ENCODE data around the gene TXNRD1. TPM values are rescaled to one million over a fixed set of nuclear protein-coding genes. Genes with fewer than 3 reads are reported as not detected.

The TXNRD1 gene
- total RNA-seq, 2 donors from 2014 or later = 35.9 to 36.6 TPM

- WGBS, 2 donors = 81 to 88% methylated on average over 7 of the region's 7 CpGs
- DNase-seq = no peak
- Histone ChIP-seq H3K36me3 (replicated peaks in 1 of 2; ENCODE audit: insufficient read depth in 1 of 2, low read depth in 2 of 2) (peaks cover 0 to 4% of the 10 kb centered on the region in 2 donors), H3K4me3 (no peak overlapping the region), H3K27me3 (no peaks in the 10 kb centered on the region), H3K27ac (no peak overlapping the region), H3K4me1 (no peaks in the 10 kb centered on the region), H3K9me3 (no peaks in the 10 kb centered on the region)
- no peak for ATAC-seq
- intact Hi-C loops (cut with DNase I) = loop anchor here (5.0 kb wide), 1 partner anchor 148 kb away; no protein-coding TSS in a partner anchor
- TF ChIP-seq POLR2A (IDR thresholded peaks at IDR 0.05) = no peak
- TF ChIP-seq CTCF (IDR thresholded peaks at IDR 0.05) = no peak
These were observed 139.4 kb downstream of the TXNRD1 start for GRCh38 chr12:104354868-104355570.

- no peaks in the 10 kb centered on the region for H3K27me3 ChIP-seq
- peaks cover 0 to 4% of the 10 kb centered on the region in 2 donors for H3K36me3 ChIP-seq (replicated peaks in 1 of 2; ENCODE audit: insufficient read depth in 1 of 2, low read depth in 2 of 2)
- DNase-seq (no peak), ATAC-seq (no peak)
- no peaks in the 10 kb centered on the region for H3K4me1 ChIP-seq
- H3K9me3 ChIP-seq = no peaks in the 10 kb centered on the region
- TF ChIP-seq POLR2A (IDR thresholded peaks at IDR 0.05) (no peak), CTCF (IDR thresholded peaks at IDR 0.05) (no peak)
- no peak overlapping the region for H3K27ac ChIP-seq
- WGBS, 2 donors = 70 to 83% methylated on average over 3 of the region's 3 CpGs
- no peak overlapping the region for H3K4me3 ChIP-seq
- intact Hi-C loops (cut with DNase I) = loop anchor here (5.0 kb wide), 1 partner anchor 148 kb away; no protein-coding TSS in a partner anchor
These were observed 140.1 kb downstream of the TXNRD1 start for GRCh38 chr12:104355630-104356029.

GRCh38 chr12:104356231-104357115 is 140.9 kb downstream of the TXNRD1 start:
- TF ChIP-seq CTCF (IDR thresholded peaks at IDR 0.05) = no peak
- no peak for TF ChIP-seq POLR2A (IDR thresholded peaks at IDR 0.05)
- no peak for ATAC-seq

GRCh38 chr12:104357421-104357952 is 141.9 kb downstream of the TXNRD1 start:
- H3K9me3 ChIP-seq = no peaks in the 10 kb centered on the region
- no peaks in the 10 kb centered on the region for H3K27me3 ChIP-seq
- H3K4me3 ChIP-seq = no peak overlapping the region
- WGBS, 2 donors = 64 to 91% methylated on average over 1 of the region's 1 CpG
- H3K27ac ChIP-seq = no peak overlapping the region
- ATAC-seq (no peak), DNase-seq (no peak)
- H3K36me3 ChIP-seq (replicated peaks in 1 of 2; ENCODE audit: insufficient read depth in 1 of 2, low read depth in 2 of 2) = peaks cover 0 to 4% of the 10 kb centered on the region in 2 donors
- TF ChIP-seq CTCF (IDR thresholded peaks at IDR 0.05) (no peak), POLR2A (IDR thresholded peaks at IDR 0.05) (no peak)
- intact Hi-C loops (cut with DNase I) = loop anchor here (5.0 kb wide), 1 partner anchor 150 kb away; no protein-coding TSS in a partner anchor
- no peaks in the 10 kb centered on the region for H3K4me1 ChIP-seq

More at GRCh38 chr12:104356231-104357115, 140.9 kb downstream of the TXNRD1 start:
- Histone ChIP-seq H3K4me1 (no peaks in the 10 kb centered on the region), H3K36me3 (replicated peaks in 1 of 2; ENCODE audit: insufficient read depth in 1 of 2, low read depth in 2 of 2) (peaks cover 0 to 4% of the 10 kb centered on the region in 2 donors), H3K9me3 (no peaks in the 10 kb centered on the region), H3K4me3 (no peak overlapping the region), H3K27ac (no peak overlapping the region), H3K27me3 (no peaks in the 10 kb centered on the region)
- 64 to 79% methylated on average over 17 of the region's 17 CpGs for WGBS, 2 donors
- intact Hi-C loops (cut with DNase I) = loop anchor here (5.0 kb wide), 1 partner anchor 149 kb away; no protein-coding TSS in a partner anchor
- DNase-seq = no peak

All from body of pancreas (tissue), 4 donors.